Bladder microvascular endothelial cell (primary cell): Measurements from ENCODE around the gene AXIN2. TPM values are rescaled to one million over a fixed set of nuclear protein-coding genes. Genes with fewer than 3 reads are reported as not detected.

Source experiments
- total RNA-seq: library from RNA; depleted of rRNA; stranded (reverse); fragments of >200 nt; gene quantifications from 2 replicates; pipeline ENCODE4 v1.2.3, GENCODE V29; 2014

Gene AXIN2
- total RNA-seq = 1.4 and 2.6 TPM in 2 replicates

GRCh38 chr17:65561452-65562205 is at the start of gene AXIN2:
TSS of gene AXIN2 (minus strand) at chr17:65561648. CDS start at chr17:65558620, 3,028 bp downstream.

